Measurements from ENCODE around the gene PFKL.
"Not testable (repeated sequence)": the region's sequence is repeated elsewhere in the genome, so short reads cannot be mapped to it uniquely, and the experiment has no call there.

The PFKL gene

GRCh38 chr21:44279354-44280260 is 20.2 kb upstream of the PFKL start:
- DNase-seq (ENCODE audit: low read depth): no peak
- TF ChIP-seq, protein P1, sequence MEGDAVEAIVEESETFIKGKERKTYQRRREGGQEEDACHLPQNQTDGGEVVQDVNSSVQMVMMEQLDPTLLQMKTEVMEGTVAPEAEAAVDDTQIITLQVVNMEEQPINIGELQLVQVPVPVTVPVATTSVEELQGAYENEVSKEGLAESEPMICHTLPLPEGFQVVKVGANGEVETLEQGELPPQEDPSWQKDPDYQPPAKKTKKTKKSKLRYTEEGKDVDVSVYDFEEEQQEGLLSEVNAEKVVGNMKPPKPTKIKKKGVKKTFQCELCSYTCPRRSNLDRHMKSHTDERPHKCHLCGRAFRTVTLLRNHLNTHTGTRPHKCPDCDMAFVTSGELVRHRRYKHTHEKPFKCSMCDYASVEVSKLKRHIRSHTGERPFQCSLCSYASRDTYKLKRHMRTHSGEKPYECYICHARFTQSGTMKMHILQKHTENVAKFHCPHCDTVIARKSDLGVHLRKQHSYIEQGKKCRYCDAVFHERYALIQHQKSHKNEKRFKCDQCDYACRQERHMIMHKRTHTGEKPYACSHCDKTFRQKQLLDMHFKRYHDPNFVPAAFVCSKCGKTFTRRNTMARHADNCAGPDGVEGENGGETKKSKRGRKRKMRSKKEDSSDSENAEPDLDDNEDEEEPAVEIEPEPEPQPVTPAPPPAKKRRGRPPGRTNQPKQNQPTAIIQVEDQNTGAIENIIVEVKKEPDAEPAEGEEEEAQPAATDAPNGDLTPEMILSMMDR (IDR thresholded peaks at IDR 0.05; ENCODE audit: low read depth, low read length, missing control alignments): no peak
- H3K4me3 ChIP-seq (ENCODE audit: low read depth, low read length): no peak overlapping the region

GRCh38 chr21:44281801-44282200 is 18.1 kb upstream of the PFKL start:
- DNase-seq (ENCODE audit: low read depth): no peak
- no peak overlapping the region for H3K4me3 ChIP-seq (ENCODE audit: low read depth, low read length)

DNA sequence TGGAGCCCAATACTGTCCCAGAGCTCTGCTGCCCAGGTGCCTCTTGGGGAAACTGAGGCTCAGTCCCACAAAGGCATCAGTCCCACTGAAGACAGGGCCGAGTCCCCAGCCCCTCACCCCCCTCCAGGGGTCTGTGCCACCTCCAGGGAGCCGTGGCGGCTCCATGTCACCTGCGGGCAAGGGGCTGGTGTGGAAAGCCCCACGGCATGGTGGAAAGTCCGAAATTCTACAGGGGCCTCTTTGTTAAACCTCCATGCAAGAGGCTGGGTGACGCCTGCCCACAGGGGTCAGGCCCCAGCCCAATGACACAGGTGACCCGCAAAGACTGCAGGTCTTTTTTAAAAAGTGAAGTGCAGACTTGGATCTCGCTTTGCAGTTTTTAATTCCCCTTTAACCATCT is 17.5 kb upstream of the PFKL start:
- H3K4me3 ChIP-seq (ENCODE audit: low read depth, low read length): no peak overlapping the region
- TF ChIP-seq, protein P1 (IDR thresholded peaks at IDR 0.05; ENCODE audit: low read depth, low read length, missing control alignments): no peak
- no peak for DNase-seq (ENCODE audit: low read depth)

More at GRCh38 chr21:44281801-44282200, 18.1 kb upstream of the PFKL start:
- TF ChIP-seq, protein P1 (IDR thresholded peaks at IDR 0.05; ENCODE audit: low read depth, low read length, missing control alignments): no peak

- not testable (repeated sequence) for H3K4me3 ChIP-seq (ENCODE audit: low read depth, low read length); DNase-seq (ENCODE audit: low read depth)
These were observed 16.6 kb upstream of the PFKL start for GRCh38 chr21:44283211-44283785.

GRCh38 chr21:44283948-44284347 is 15.9 kb upstream of the PFKL start:
- DNase-seq (ENCODE audit: low read depth): no peak
- H3K4me3 ChIP-seq (ENCODE audit: low read depth, low read length): no peak overlapping the region
- TF ChIP-seq, protein P1 (IDR thresholded peaks at IDR 0.05; ENCODE audit: low read depth, low read length, missing control alignments): no peak

DNA sequence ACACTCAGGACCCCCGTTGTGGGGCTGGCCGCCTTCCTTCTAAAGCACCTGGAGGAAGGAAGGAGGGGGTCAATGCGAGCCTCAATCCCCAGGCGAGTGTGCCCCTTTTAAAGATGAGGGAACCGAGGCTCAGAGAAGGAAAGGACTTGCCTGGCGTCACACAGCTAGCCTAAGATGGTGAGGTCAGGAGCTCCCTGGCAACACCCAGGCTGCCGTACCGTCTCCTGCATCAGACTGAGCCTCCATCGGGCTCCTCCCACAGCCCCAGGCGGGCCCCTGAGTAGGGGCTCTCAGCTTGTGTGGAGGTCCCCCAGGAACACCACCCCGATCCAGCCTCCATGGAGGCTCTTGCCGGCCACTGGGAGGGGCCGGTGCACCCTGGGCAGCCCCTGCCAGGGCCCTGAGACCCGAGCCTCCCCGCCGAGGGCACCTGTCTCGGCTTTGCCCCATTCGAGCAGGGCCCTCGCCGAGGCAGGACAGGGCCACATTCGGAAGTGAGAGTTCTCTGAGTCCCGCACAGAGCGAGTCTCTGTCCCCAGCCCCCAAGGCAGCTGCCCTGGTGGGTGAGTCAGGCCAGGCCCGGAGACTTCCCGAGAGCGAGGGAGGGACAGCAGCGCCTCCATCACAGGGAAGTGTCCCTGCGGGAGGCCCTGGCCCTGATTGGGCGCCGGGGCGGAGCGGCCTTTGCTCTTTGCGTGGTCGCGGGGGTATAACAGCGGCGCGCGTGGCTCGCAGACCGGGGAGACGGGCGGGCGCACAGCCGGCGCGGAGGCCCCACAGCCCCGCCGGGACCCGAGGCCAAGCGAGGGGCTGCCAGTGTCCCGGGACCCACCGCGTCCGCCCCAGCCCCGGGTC is 14.5 kb upstream of the PFKL start, which contains the start of gene AIRE:
AIRE (plus strand) TSS at position 739 of the 855 bp plus-strand sequence. CDS start 131 bp downstream, outside the sequence.
- TF ChIP-seq, protein P1 (IDR thresholded peaks at IDR 0.05; ENCODE audit: low read depth, low read length, missing control alignments): no peak
- no peak for DNase-seq (ENCODE audit: low read depth)
- H3K4me3 ChIP-seq (ENCODE audit: low read depth, low read length): no peak within 1 kb of the TSS
